SH-SY5Y (cell line): ENCODE results near the gene FEZ2.

Source experiments
- GATA2 ChIP-seq: IDR thresholded peaks from 2 replicates; pipeline ENCODE4 v1.6.1; 2011; ENCODE audit warnings: mild to moderate bottlenecking, low read depth, low read length
- GATA3 ChIP-seq: IDR thresholded peaks from 2 replicates; pipeline ENCODE4 v1.6.1; 2011; ENCODE audit warnings: low read depth, mild to moderate bottlenecking, low read length, moderate library complexity

- TF ChIP-seq GATA2: no peak
- TF ChIP-seq GATA3: no peak
These were observed 22.4 kb upstream of the FEZ2 start for GRCh38 chr2:36620321-36620720.
